DND-41 (cell line): Measurements from ENCODE around the gene CCDC97.

Experiments used
- EZH2 ChIP-seq: IDR thresholded peaks from 3 replicates; pipeline ENCODE4 v1.6.1; 2012; ENCODE audit warnings: borderline replicate concordance, low read depth, mild to moderate bottlenecking, moderate library complexity, low read length, inconsistent platforms; ENCODE audit not compliant: severe bottlenecking
- TF ChIP-seq, protein P1 (sequence below): IDR thresholded peaks from 2 replicates; pipeline ENCODE4 v1.5.1; 2012; ENCODE audit warnings: borderline replicate concordance, low read length, moderate library complexity, mild to moderate bottlenecking; ENCODE audit not compliant: poor library complexity, severe bottlenecking; ENCODE audit errors: extremely low read depth

DNA sequence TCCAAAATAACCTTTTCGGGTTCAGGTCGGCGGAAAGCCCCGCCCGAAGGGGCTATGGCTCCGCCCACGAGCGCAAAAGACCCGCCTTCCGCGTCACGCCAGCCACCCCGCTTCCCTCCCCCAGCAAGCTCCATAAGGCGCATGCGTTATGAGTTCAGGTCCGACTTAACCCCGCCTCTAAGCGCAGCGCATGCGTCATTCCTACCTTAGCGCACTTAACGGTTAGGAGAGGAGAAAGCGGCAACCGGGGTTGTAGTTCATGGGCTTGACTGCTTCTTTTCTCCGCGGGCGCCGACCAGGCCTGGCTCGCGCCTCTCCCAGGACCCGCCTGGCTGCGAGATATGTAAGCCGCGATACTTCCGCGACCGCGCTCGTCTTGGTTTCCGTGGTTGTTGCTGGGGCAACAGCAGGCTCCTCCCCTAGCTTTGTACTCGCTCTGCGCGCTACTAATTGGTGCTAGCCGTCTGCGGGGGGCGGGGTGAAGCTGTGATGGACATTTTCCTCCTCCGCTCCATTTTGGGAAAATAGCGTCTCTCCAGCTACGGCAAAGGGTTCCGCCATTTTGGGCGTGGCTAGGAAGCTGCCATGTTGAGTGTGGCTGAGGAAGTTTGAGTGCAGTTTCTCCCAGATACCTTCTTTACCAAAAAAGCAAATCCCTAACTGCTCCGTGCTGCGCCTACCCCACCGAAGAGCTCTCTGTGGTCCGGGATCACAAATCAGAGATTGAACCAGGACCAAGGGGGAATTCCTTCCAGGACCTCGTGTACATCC is 54.0 kb downstream of the CCDC97 start, which contains the start of gene B9D2:
- TF ChIP-seq, protein P1, sequence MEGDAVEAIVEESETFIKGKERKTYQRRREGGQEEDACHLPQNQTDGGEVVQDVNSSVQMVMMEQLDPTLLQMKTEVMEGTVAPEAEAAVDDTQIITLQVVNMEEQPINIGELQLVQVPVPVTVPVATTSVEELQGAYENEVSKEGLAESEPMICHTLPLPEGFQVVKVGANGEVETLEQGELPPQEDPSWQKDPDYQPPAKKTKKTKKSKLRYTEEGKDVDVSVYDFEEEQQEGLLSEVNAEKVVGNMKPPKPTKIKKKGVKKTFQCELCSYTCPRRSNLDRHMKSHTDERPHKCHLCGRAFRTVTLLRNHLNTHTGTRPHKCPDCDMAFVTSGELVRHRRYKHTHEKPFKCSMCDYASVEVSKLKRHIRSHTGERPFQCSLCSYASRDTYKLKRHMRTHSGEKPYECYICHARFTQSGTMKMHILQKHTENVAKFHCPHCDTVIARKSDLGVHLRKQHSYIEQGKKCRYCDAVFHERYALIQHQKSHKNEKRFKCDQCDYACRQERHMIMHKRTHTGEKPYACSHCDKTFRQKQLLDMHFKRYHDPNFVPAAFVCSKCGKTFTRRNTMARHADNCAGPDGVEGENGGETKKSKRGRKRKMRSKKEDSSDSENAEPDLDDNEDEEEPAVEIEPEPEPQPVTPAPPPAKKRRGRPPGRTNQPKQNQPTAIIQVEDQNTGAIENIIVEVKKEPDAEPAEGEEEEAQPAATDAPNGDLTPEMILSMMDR: no peak
- no peak for TF ChIP-seq EZH2
